HK-2 (cell line): Measurements from ENCODE around the gene NXPE3.
"Not testable (repeated sequence)": the region's sequence is repeated elsewhere in the genome, so short reads cannot be mapped to it uniquely, and the experiment has no call there.

Experiments used
- DNase-seq: peaks from one replicate; pipeline ENCODE4 v3.0.0-alpha.2; 2018; ENCODE audit not compliant: unreplicated experiment

NXPE3 gene

DNA sequence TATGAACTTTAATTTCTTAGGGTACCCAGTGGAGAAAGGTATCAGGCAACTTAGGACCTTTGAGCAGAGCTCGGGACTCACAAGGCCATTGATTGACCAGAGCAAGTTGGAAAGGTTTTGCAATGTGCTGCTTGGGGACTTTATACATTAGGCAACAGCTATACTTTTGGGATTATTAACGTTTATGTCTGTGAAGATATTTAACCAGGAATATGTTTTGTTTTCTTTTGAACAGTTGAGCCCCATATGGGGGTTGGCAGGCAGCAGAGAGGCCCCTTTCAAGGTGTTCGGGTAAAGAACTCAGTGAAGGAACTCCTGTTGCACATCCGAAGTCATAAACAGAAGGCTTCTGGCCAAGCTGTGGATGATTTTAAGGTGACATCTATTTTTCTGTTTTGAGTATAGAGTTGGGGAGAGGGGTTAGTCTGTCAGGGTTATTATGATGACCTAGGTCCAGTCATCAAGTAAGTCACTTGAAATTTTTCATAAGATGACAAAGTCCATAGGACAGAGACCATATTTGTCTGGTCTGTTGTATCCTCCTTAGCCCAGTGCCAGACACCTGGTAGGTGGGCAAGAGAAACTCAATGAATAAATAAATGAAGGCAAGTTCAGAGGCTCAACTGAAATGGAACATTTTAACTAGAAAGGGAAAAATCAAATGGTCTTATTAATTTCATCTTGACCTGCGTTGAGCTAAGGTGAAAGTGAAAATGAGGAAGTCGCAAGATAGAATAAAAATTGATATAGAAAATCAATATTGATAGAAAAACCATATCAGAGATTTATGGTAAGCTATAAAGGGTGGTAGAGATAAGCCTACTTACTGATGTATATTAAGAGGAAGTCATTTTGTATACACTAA is 73.1 kb downstream of the NXPE3 start:
- no peak for DNase-seq

DNA sequence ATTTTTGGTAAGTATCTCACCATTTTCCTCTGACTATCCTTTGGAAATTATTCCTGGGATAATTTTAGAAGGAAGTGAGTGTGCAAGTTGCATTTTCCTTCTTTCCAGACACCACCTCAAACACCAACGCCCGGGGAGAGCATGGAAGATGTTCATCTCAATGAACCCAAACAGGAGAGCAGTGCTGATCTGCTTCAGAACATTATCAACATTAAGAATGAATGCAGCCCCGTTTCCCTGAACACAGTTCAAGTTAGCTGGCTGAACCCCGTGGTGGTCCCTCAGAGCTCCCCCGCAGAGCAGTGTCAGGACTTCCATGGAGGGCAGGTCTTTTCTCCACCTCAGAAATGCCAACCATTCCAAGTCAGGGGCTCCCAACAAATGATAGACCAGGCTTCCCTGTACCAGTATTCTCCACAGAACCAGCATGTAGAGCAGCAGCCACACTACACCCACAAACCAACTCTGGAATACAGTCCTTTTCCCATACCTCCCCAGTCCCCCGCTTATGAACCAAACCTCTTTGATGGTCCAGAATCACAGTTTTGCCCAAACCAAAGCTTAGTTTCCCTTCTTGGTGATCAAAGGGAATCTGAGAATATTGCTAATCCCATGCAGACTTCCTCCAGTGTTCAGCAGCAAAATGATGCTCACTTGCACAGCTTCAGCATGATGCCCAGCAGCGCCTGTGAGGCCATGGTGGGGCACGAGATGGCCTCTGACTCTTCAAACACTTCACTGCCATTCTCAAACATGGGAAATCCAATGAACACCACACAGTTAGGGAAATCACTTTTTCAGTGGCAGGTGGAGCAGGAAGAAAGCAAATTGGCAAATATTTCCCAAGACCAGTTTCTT is 74.2 kb downstream of the NXPE3 start:
- no peak for DNase-seq

DNA sequence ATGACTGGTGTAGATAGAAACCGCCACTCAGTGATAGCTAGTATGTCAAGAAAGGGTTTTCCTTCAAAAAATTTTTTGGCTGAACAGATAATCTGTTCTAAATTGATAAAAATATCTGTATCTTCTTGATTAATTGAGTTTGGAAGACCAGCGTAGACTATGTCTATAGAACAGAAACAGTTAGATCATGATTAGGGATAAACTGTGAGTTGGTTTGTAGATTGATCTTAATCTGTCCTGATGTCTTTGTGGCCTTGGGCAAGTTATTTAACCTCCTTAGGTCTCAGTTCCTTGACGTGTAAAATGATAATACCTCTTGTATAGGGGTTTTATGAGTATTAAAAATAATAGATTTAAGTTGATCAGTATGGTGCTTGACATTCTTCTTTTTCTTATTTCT is 75.0 kb downstream of the NXPE3 start:
- no peak for DNase-seq

DNA sequence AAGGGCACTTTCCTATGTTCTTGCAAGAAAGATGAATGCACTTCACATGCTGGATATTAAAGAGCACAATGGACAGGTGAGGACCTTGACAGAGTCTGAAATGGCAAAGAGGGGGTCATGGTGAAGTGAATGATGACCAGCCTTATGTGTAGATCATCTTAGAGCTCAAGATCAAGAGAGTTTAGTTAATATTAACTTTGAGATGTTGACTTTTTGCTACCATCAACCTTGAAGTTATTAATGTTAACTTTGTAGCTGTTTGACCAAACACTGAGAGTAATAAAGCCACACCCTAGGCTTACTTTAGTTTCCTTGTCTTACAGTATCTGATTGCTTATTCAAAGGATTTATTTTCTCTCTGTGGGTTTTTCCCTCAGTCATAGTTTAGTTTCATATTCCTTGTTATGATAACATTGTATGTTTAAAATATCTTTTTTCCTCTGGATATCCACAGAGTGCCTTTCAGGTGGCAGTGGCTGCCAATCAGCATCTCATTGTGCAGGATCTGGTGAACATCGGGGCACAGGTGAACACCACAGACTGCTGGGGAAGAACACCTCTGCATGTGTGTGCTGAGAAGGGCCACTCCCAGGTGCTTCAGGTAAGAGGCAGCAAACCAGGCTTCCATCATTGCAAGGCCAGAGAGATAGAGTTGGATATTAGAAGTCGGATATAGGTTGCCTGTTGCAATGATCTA is 75.7 kb downstream of the NXPE3 start:
- DNase-seq, result no peak

- no peak for DNase-seq
Measured at GRCh38 chr3:101857301-101857741, 78.3 kb downstream of the NXPE3 start.

- no peak for DNase-seq
Measured at GRCh38 chr3:101858464-101859030, 79.5 kb downstream of the NXPE3 start.

DNA sequence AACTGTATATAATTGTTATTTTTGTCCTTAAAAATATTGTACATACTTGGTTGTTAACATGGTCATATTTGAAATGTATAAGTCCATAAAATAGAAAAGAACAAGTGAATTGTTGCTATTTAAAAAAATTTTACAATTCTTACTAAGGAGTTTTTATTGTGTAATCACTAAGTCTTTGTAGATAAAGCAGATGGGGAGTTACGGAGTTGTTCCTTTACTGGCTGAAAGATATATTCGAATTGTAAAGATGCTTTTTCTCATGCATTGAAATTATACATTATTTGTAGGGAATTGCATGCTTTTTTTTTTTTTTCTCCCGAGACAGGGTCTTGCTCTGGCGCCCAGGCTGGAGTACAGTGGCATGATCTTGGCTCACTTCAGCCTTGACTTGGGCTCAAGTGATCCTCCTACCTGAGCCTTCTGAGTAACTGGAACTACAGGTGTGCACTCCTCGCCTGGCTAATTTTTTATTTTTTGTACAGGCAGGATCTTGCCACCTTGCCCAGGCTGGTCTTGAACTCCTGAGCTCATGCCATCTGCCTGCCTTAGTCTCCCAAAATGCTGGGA is 81.0 kb downstream of the NXPE3 start:
- no peak for DNase-seq

GRCh38 chr3:101861212-101861788 is 82.3 kb downstream of the NXPE3 start:
- no peak for DNase-seq

DNA sequence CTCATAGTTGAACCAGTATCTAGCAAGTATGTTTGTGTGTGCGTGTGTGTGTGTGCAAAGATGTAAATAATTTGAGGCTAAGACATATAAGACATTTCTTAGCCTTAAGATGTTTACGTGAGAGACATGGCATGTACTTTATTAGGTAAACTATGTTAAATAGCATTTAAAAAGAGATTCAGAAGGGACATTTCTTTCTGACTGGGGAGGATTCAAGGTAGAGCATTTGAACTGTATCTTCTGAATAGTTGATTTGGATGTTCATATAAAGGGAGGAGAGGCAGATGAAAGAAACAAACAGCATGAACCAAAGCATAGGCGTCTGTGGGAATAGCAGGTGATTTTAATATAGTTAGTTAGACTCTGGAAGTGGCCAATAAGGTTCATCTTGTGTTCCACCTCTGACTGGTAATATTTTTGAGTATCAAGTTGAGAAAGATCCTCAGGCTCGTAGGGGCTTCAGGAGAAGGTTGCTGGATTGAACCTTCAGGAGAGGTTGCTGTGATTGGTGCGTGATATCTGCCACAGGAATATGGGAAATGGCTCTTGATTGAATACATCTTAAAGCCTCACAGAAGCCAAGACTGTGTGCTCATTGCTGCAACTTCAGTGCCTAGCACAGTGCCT is 82.9 kb downstream of the NXPE3 start:
- DNase-seq, result no peak

DNA sequence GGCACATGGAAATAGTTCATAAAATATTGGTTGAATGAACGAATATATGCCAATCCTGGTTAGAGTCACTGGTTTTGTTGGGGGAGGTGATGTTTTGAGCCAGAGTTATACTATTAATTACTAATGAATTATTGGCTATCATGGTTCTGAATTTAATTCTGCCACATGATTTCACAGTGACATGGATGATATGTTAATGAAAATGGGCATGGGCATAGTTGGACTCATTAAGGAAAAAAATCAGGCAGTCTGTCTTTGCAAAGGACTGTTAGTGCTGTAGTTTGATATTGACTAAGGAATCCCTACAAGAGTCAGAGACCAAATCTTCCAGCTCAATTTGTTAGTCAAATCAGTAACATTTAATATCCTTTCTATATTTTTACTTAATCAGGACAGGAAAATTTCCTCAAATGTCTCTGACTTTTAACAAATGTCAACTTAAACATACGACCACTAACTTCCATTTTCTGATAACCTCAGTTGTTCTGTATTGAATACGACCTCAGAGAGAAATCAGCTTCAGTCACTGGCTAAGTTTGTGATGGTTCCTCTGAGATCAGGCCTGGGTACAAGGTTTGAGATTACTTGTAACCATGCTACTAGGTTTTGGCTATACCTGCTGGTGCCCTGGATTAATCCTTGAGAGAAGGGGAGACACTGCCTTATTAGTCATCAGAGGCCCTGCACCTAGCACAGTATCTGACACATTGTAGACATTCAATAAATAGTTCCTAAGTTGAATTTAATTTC is 83.6 kb downstream of the NXPE3 start:
- DNase-seq, result no peak

- DNase-seq, result not testable (repeated sequence)
Measured at GRCh38 chr3:101864926-101865325, 85.9 kb downstream of the NXPE3 start.

DNA sequence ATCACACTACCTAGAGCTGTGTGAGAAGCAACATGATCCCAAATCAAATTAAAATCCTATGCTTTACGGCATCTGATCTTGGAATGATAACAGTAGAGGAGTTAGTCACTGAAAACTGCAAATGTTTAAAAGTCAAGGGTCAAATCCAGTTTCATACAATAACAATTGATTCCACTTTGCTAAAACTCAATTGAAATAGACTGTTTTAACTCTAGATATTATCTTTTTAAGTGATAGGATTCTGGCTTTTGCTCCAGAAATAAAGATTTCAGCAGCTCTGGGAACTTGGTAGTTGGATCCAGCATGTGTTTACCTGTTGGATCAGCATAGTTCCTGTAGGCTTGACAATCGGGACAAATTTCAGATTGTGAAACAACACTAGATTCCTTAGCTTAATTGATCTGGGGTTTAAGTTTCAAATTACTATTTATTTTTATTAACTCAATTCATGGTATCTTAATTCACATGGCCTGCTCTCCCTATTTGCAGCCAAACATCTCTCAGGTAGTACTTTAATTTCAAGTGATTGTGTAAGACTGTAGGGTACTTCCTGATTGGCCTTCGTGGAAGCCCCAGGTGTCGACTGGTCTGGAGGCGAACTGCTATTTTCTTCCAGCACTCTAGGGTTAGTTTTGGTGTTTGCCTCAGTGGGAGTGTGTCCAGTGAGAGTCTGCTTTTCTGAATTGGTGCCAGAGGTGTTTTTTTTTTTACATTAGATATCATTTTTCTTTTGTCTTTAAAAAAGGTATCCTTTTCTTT is 86.9 kb downstream of the NXPE3 start:
- DNase-seq, result no peak

DNA sequence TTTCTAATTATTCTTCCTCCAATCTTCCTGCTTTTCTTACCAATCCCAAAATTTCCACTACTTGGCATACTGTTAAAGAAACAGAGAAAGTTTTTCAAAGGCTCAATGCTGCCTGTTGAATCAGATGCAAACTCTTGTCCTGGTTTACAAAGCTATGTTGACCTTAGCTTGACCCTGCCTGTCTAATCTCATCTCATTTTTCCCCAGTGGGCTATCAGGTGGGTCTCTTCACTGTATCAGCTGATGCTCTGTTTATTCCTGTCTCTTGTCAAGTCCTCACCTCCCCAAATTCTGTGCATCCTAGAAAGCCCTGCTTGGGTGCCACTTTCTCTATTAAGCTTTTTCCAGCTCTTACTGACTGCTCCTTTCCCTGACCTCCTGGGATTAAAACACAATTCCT is 88.5 kb downstream of the NXPE3 start:
- no peak for DNase-seq

- DNase-seq, result no peak
Measured at GRCh38 chr3:101867996-101868395, 89.0 kb downstream of the NXPE3 start.

DNA sequence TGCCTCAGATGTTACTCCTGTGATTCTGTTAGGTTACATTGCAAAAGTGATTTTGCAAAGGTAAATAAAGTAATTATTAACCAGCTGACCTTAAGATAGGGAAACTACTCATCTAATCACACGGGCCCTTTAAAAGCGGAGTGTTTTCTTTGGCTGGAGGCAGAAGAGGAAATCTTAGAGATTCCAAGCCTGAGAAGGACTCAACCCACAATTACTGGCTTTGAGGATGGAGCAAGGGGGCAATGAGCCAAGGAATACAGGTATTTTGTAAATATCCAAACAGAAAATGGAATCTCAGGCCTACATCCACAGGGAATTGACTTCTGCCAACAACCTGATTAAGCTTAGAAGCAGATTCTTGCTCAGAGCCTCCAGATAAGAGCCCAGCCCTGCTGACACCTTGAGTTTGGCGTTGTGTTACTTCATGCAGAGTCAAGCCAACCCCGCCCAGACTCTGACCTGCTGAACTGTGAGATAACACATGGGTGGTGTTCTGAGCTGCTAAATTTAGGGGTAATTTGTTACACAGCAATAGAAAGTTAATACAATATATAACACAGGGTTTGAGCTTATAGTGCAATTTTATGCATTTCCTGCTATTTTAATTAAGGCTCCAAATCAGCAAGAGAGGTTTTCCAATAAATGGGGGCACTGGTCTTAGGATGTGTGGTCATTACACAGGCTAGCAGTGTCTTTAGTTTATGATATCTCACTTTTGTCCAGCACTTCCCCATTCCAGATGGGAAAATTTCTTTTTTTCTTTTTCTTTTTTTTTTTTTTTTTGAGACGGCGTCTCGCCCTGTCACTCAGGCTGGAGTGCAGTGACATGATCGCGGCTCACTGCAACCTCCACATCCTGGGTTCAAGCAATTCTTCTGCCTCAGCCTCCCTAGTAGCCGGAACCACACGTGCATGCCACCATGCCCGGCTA is 89.8 kb downstream of the NXPE3 start:
- DNase-seq, result no peak

GRCh38 chr3:101870138-101870537 is 91.1 kb downstream of the NXPE3 start:
- DNase-seq, result no peak

DNA sequence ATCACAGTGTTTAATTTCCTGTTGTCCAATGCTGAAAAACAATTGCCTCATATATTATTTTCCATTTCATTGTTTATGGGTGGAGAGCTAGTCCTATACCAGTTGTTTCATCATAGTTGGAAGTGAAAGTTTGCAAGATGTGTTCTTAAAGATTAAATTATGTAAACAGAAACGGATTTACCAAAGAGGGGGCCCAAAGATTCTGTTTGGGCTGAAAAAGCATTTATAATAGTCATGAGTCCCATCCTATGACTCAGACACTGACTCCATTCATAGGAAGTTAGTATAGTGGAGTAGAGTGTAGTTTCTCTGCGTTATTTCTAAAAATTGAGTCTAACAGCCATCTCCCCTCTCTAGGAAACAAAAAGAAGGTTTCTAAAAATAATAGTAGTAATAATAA is 94.6 kb downstream of the NXPE3 start:
- DNase-seq, result no peak

GRCh38 chr3:101876142-101876541 is 97.1 kb downstream of the NXPE3 start:
- no peak for DNase-seq
